ENCODE data around the gene TOB2.

DNA sequence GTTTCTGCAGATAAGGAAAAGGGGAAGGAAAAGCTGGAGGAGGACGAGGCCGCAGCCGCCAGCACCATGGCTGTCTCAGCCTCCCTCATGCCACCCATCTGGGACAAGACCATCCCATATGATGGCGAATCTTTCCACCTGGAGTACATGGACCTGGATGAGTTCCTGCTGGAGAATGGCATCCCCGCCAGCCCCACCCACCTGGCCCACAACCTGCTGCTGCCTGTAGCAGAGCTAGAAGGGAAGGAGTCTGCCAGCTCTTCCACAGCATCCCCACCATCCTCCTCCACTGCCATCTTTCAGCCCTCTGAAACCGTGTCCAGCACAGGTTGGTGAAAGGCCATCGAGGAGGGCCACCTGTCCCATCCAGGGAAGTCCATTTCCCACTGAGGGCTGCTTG is 59.3 kb downstream of the TOB2 start:
- TF ChIP-seq, protein P1, sequence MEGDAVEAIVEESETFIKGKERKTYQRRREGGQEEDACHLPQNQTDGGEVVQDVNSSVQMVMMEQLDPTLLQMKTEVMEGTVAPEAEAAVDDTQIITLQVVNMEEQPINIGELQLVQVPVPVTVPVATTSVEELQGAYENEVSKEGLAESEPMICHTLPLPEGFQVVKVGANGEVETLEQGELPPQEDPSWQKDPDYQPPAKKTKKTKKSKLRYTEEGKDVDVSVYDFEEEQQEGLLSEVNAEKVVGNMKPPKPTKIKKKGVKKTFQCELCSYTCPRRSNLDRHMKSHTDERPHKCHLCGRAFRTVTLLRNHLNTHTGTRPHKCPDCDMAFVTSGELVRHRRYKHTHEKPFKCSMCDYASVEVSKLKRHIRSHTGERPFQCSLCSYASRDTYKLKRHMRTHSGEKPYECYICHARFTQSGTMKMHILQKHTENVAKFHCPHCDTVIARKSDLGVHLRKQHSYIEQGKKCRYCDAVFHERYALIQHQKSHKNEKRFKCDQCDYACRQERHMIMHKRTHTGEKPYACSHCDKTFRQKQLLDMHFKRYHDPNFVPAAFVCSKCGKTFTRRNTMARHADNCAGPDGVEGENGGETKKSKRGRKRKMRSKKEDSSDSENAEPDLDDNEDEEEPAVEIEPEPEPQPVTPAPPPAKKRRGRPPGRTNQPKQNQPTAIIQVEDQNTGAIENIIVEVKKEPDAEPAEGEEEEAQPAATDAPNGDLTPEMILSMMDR (IDR thresholded peaks at IDR 0.05), result no peak
- no peak for TF ChIP-seq POLR2A (IDR thresholded peaks at IDR 0.05)

Data from testis (tissue), 2 donors.